Breast epithelium (tissue), 3 donors: ENCODE measurements around the gene PTPRN2.

Experiments used
- CTCF ChIP-seq, 3 donors: fragments of 450-650 bp; IDR thresholded peaks; one replicate each; pipeline ENCODE4 v1.5.1; 2016 to 2017; ENCODE audit warnings: antibody characterized with exemption in 3 of 3, mild to moderate bottlenecking in 3 of 3, moderate library complexity in 3 of 3
- POLR2A ChIP-seq: fragments of 450-650 bp; IDR thresholded peaks from one replicate; pipeline ENCODE4 v1.6.1; 2016; ENCODE audit warnings: antibody characterized with exemption, mild to moderate bottlenecking, moderate library complexity
- POLR2AphosphoS5 ChIP-seq, 3 donors: sonication (generic); formaldehyde crosslinking; IDR thresholded peaks; one replicate each; pipeline ENCODE4 v1.6.1; 2017; ENCODE audit warnings: antibody characterized with exemption in 3 of 3

GRCh38 chr7:158420591-158421340, 166.9 kb downstream of the PTPRN2 start:
- no peak for TF ChIP-seq CTCF (IDR thresholded peaks at IDR 0.05)
- TF ChIP-seq POLR2A = no peak
- no peak for TF ChIP-seq POLR2AphosphoS5 (IDR thresholded peaks at IDR 0.05)
